Mucosa of rectum (tissue), 2 donors: Measurements from ENCODE around the gene GRM7.

Source experiments
- H3K27ac ChIP-seq, 2 donors: one replicate each; pipeline ENCODE4 v1.7.0; 2013; ENCODE audit warnings: inconsistent platforms in 2 of 2, low read depth in 2 of 2, low read length in 2 of 2
- H3K27me3 ChIP-seq, 2 donors: one replicate each; pipeline ENCODE4 v1.7.0; 2013; ENCODE audit warnings: low read length in 2 of 2; ENCODE audit not compliant: control insufficient read depth in 2 of 2, insufficient read depth in 2 of 2
- H3K36me3 ChIP-seq, 2 donors: one replicate each; pipeline ENCODE4 v1.7.0; 2013; ENCODE audit warnings: low read length in 2 of 2; ENCODE audit not compliant: control insufficient read depth in 2 of 2, insufficient read depth in 2 of 2
- H3K4me1 ChIP-seq, 2 donors: one replicate each; pipeline ENCODE4 v1.7.0; 2013; ENCODE audit warnings: low read length in 2 of 2, mild to moderate bottlenecking in 1 of 2; ENCODE audit not compliant: control insufficient read depth in 2 of 2, insufficient read depth in 2 of 2
- H3K4me3 ChIP-seq, 2 donors: one replicate each; pipeline ENCODE4 v1.7.0; 2013; ENCODE audit warnings: low read length in 2 of 2
- H3K9ac ChIP-seq, 2 donors: one replicate each; pipeline ENCODE4 v1.7.0; 2013; ENCODE audit warnings: low read length in 2 of 2, low read depth in 1 of 2, mild to moderate bottlenecking in 1 of 2
- H3K9me3 ChIP-seq, 2 donors: one replicate each; pipeline ENCODE4 v1.7.0; 2013; ENCODE audit warnings: low read length in 2 of 2; ENCODE audit not compliant: control insufficient read depth in 2 of 2
- donor health status: healthy.
- donor health status: Normal muscosa, but diverticular disease.

GRM7 gene

DNA sequence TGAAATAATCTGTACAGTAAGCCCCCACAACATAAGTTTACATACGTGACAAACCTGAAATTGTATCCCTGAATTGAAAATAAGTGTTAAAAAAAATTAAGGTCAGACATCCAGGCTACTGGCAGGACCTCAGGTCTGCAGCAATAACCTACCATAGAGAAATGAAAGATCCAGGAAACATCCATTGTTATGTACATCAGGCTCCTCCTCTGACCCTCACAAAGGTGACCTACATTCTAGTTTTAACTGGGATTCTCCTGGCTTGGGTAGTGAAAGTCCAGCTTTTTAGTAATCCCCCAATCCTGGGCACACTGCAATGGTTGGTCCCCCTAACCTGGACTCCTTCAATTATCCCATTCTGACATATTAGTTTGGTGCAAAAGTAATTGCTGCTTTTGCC, 891.1 kb downstream of the GRM7 start:
- Histone ChIP-seq H3K27me3 (no peaks in the 10 kb centered on the region), H3K9me3 (no peaks in the 10 kb centered on the region), H3K4me1 (no peaks in the 10 kb centered on the region), H3K36me3 (no peaks in the 10 kb centered on the region), H3K9ac (no peak overlapping the region), H3K27ac (no peak overlapping the region), H3K4me3 (no peak overlapping the region)

DNA sequence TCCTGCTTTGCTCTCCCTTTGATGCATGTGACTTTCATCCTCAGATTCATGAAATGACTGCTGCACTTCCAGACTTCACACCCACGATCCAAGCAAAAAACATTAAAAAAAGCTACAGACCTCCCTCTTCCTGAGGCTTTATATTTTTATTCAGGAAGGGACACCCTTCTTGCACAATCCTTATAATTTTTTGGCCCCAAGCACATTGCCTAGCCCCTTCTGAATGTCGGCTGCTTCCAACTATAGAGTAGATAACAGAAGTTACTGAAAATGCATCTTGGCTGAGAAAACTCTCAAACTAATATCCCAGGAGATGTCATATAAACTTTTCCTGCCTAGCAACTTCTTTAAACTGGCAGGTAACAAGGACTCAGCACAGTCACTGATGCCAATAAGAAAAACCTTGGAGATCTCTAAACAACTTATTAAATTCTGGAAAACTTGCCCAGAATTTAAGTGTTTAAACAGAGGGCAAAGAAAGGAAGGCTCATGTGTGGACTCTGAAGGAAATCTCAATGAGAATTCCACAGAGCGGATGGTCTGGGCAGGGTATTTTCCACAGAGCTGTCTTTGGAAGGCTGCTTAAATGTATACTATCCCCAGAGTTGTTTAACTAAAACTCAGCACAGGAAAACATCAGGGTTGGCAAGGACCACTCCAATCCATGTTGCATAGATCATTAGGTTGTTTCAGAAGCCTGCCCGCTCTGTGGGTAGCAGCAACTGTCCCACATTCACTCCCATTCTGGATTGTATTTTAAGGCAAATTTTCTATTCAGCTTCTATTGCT, 893.9 kb downstream of the GRM7 start:
- Histone ChIP-seq H3K9me3 (no peaks in the 10 kb centered on the region), H3K4me1 (no peaks in the 10 kb centered on the region), H3K9ac (no peak overlapping the region)

DNA sequence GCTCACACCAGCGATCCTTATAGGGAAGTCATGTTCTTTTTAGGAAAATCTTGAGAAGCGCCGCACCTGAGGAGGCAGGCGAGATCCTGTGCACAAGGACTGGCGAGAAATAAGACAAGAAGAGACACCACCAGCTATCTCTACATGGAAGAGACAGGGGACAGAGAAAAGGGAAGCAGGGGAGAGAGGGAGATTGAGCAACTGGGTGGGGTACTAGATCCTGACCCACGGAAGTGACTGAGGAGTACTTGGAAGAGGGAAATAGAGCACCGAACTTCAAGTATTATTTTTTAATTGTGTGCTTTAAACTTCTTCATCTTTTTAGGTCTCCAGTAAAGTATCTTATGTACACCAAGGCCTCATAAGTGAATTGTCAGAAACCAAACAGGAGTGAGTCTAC, 898.7 kb downstream of the GRM7 start:
- no peaks in the 10 kb centered on the region for H3K9me3 ChIP-seq
- no peaks in the 10 kb centered on the region for H3K36me3 ChIP-seq
- no peaks in the 10 kb centered on the region for H3K27me3 ChIP-seq
- H3K9ac ChIP-seq: no peak overlapping the region
- H3K4me1 ChIP-seq: no peaks in the 10 kb centered on the region
- no peak overlapping the region for H3K27ac ChIP-seq
- no peak overlapping the region for H3K4me3 ChIP-seq

More for the DNA sequence above, 893.9 kb downstream of the GRM7 start:
- Histone ChIP-seq H3K27me3 (no peaks in the 10 kb centered on the region), H3K4me3 (no peak overlapping the region), H3K36me3 (no peaks in the 10 kb centered on the region), H3K27ac (no peak overlapping the region)

DNA sequence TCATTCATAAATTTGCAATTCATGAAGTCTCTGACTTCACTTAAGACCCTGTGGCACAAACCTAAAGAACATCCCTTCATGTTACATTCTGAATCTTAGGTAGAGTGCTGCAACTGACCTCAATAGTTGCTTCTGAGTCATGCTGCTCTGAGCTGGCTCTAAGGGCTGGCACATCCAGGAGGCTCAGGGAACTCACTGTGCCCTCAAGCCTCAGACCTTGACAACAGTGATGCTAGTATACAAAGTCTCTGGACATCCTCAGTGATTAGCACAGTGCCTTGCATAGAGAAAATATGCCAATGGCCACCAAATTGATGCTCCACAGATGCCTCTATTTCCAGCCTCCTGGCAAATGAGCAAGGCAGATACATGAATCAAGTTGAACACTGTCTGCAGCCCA, 899.8 kb downstream of the GRM7 start:
- Histone ChIP-seq H3K9me3 (no peaks in the 10 kb centered on the region), H3K4me1 (no peaks in the 10 kb centered on the region), H3K27ac (no peak overlapping the region), H3K9ac (no peak overlapping the region), H3K4me3 (no peak overlapping the region), H3K36me3 (no peaks in the 10 kb centered on the region), H3K27me3 (no peaks in the 10 kb centered on the region)

- no peaks in the 10 kb centered on the region for H3K36me3 ChIP-seq
- no peaks in the 10 kb centered on the region for H3K4me1 ChIP-seq
- no peaks in the 10 kb centered on the region for H3K9me3 ChIP-seq
- H3K27me3 ChIP-seq: no peaks in the 10 kb centered on the region
- H3K4me3 ChIP-seq: no peak overlapping the region
- H3K9ac ChIP-seq: no peak overlapping the region
- no peak overlapping the region for H3K27ac ChIP-seq
Measured at GRCh38 chr3:7764115-7764514, 903.2 kb downstream of the GRM7 start.

DNA sequence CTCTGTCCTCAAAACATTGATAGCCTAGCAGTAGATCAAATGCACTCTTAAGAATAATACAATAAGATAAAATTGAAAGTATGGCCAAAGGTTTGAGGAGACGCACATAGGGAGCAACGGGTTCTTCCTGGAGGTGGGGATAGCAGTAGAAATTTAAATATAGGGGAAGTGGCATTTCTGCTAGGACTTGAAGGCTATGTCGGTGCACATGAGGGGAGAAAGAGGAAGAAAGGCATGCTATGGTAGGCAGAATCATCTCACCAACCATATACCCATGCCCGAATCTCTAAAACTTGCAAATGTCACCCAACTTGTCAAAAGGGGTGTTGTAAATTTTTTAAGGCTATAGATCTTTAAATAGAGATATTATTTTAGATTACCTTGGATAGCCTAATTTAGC, 905.6 kb downstream of the GRM7 start:
- Histone ChIP-seq H3K27me3 (no peaks in the 10 kb centered on the region), H3K4me3 (no peak overlapping the region), H3K4me1 (no peaks in the 10 kb centered on the region), H3K9ac (no peak overlapping the region), H3K27ac (no peak overlapping the region), H3K9me3 (no peaks in the 10 kb centered on the region), H3K36me3 (no peaks in the 10 kb centered on the region)

DNA sequence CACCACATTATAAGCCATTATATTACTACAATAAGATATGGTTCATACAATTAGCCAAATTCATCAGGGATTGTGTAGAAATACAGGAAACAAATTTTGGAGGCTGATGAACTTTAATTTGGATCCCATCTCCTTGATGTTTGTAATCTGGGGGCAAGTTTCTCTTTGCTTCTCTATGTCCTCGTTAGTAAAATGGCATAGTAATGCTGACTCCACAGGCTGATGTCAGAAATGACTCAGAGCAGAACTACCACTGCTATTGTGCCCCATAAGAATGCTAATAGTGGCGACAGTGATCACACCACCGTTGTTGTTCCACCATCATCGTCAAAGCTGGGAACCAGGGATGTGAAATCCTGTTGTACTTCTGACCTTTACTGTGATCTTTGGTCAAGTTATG, 918.4 kb downstream of the GRM7 start:
- Histone ChIP-seq H3K9ac (no peak overlapping the region), H3K27me3 (no peaks in the 10 kb centered on the region), H3K36me3 (no peaks in the 10 kb centered on the region), H3K27ac (no peak overlapping the region), H3K4me1 (no peaks in the 10 kb centered on the region), H3K4me3 (no peak overlapping the region), H3K9me3 (no peaks in the 10 kb centered on the region)

GRCh38 chr3:7781395-7781794, 920.5 kb downstream of the GRM7 start:
- no peak overlapping the region for H3K27ac ChIP-seq
- no peaks in the 10 kb centered on the region for H3K27me3 ChIP-seq
- no peak overlapping the region for H3K4me3 ChIP-seq
- no peak overlapping the region for H3K9ac ChIP-seq
- no peaks in the 10 kb centered on the region for H3K9me3 ChIP-seq
- no peaks in the 10 kb centered on the region for H3K36me3 ChIP-seq
- no peaks in the 10 kb centered on the region for H3K4me1 ChIP-seq

DNA sequence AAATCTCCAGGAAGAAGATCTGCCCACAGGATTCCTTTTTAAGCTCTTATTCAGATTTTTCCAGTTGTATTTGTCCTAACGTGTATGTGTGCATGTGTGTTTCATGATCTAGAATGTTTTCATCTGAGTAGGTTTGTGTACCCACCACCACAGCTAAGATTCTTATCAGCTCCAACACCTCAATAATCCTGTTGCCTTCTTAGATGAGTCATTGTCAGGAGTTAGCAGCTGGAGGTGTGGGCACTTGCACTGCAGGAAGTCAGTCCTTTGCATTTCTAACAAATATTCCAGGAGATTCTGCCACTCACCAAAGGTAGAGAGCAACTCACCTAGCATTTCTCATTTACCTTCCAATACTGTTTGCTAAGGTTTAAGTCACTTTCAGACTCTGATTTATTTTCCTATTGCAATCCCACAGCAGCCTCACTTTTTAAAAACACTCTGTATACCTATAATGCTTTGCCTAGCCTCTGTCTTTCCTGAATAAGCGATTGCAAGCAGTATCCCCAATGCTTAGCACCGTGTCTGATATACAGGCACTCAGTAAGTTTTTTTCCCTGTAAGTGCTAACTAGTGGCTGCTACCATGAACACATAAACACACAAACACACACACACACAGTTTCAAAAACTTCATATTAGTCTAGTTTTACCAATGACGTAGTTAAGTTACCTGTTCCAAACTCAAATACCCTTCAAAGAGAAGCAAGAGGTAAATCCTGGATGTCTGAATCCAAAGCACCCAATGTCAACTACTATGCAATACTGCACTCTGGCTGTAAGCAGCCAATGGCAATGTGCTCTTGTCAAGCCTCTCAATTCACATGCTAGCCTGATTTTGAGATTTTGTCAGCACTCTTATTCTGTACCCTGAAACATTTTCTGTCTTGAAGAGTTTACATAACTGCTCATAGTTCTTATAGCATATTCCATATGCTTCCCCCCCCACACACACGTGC, 927.2 kb downstream of the GRM7 start:
- H3K27me3 ChIP-seq: no peaks in the 10 kb centered on the region
- no peak overlapping the region for H3K4me3 ChIP-seq
- no peaks in the 10 kb centered on the region for H3K9me3 ChIP-seq
- no peaks in the 10 kb centered on the region for H3K36me3 ChIP-seq
- no peak overlapping the region for H3K9ac ChIP-seq
- no peaks in the 10 kb centered on the region for H3K4me1 ChIP-seq
- no peak overlapping the region for H3K27ac ChIP-seq

DNA sequence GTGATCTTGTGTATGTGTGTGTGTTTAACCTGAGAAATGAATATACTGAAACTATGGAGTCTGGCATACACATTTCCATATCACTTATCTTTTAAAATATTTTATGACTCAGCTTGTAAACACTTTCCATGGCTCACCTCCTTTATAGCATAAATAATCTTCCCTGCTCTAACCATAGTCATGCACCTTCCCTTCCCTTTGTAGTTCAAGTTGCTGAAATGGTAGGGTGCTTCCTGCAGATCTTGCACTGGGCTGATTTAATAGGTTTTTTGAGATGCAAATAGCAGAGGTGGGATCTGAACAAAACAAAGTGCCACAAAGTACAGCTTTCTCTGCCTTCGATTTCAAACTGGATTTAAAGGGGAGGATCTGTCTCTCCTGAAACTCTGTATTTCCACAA, 928.0 kb downstream of the GRM7 start:
- H3K4me3 ChIP-seq: no peak overlapping the region
- H3K27me3 ChIP-seq: no peaks in the 10 kb centered on the region
- no peaks in the 10 kb centered on the region for H3K4me1 ChIP-seq
- H3K27ac ChIP-seq: no peak overlapping the region
- H3K9me3 ChIP-seq: no peaks in the 10 kb centered on the region
- H3K9ac ChIP-seq: no peak overlapping the region
- no peaks in the 10 kb centered on the region for H3K36me3 ChIP-seq
